Measurements from ENCODE around the gene AFG1L. TPM values are rescaled to one million over a fixed set of nuclear protein-coding genes. Genes with fewer than 3 reads are reported as not detected.

AFG1L gene
- total RNA-seq, 4 donors from 2014 or later, result 6.7 to 8.6 (median 7.4) TPM

DNA sequence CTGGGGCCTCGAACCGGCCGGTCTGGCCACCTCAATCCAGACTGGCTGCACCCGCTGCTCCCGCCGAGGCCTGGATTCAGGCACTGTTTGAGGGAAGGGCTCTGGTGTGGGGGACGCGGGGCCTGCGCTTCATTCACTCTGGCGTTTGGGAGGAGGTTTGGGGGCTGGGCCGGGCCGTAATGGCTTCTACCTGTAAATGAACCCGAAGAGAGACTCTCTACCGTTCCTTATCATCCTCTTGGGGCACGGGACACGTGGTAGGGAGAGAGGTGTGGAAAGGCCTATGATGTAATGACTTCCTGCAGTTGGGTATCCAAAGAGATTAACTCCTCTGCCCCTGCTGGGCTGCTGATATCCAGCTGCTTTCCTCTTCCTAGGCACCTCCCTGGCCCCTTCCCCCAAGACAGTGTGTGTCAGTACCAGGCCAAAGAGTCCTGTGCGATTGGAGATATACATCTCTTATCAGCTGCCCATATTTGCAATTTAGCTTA lies 267.7 kb downstream of the AFG1L start:
- 23 to 34% methylated on average over 10 to 12 of the region's 17 CpGs for WGBS, 2 donors
- DNase-seq, result peak; percentile 48 to 60
- intact Hi-C loops (cut with DNase I), result loop anchor here (5.0 to 10.0 kb wide), 2 partner anchors 102 to 220 kb away; no protein-coding TSS in a partner anchor
- H3K27me3 ChIP-seq, result no peaks in the 10 kb centered on the region
- peak overlapping the region; percentile 60 to 96 (median 77) for H3K4me3 ChIP-seq (replicated peaks in 1 of 3)
- TF ChIP-seq POLR2A (IDR thresholded peaks at IDR 0.05), result peak in 1 of 2 donors; percentile 50
- TF ChIP-seq, protein P1, sequence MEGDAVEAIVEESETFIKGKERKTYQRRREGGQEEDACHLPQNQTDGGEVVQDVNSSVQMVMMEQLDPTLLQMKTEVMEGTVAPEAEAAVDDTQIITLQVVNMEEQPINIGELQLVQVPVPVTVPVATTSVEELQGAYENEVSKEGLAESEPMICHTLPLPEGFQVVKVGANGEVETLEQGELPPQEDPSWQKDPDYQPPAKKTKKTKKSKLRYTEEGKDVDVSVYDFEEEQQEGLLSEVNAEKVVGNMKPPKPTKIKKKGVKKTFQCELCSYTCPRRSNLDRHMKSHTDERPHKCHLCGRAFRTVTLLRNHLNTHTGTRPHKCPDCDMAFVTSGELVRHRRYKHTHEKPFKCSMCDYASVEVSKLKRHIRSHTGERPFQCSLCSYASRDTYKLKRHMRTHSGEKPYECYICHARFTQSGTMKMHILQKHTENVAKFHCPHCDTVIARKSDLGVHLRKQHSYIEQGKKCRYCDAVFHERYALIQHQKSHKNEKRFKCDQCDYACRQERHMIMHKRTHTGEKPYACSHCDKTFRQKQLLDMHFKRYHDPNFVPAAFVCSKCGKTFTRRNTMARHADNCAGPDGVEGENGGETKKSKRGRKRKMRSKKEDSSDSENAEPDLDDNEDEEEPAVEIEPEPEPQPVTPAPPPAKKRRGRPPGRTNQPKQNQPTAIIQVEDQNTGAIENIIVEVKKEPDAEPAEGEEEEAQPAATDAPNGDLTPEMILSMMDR (IDR thresholded peaks at IDR 0.05), result no peak
- H3K4me1 ChIP-seq, result peaks cover 41 to 46% of the 10 kb centered on the region in 2 donors
- no peaks in the 10 kb centered on the region for H3K9me3 ChIP-seq
- peaks cover 6 to 12% of the 10 kb centered on the region in 2 donors for H3K36me3 ChIP-seq
- peak overlapping the region; percentile 70 to 100 (median 99) for H3K27ac ChIP-seq

DNA sequence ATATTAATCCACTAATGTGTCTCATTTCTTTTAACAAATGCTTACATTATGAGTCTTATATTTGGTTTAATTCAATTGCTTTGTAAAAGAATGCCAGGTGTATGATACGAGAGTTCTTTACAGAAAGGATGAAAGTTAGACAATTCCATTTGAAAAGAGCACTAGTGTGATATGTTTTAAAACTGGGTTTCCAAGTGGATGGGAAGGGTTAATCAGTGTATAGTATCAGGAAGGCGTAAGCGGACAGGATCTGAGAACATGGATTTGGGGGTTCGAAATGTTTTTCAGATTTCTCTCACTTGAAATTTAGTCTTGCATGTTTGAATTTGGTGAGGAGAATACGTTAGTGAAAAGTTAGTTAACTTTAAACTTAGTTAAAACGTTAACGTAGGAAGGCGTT lies 268.4 kb downstream of the AFG1L start:
- Histone ChIP-seq H3K4me1 (peaks cover 45 to 46% of the 10 kb centered on the region in 2 donors), H3K27ac (peak overlapping the region in 2 of 3 donors; percentile 99 to 100), H3K27me3 (no peaks in the 10 kb centered on the region), H3K36me3 (peaks cover 6 to 13% of the 10 kb centered on the region in 2 donors), H3K9me3 (no peaks in the 10 kb centered on the region), H3K4me3 (replicated peaks in 1 of 3) (peak overlapping the region in 1 of 3 donors; percentile 96)
- TF ChIP-seq, protein P1 (IDR thresholded peaks at IDR 0.05), result no peak
- TF ChIP-seq POLR2A (IDR thresholded peaks at IDR 0.05), result no peak
- intact Hi-C loops (cut with DNase I), result loop anchor here (5.0 to 10.0 kb wide), 2 partner anchors 102 to 219 kb away; no protein-coding TSS in a partner anchor
- 85 to 88% methylated on average over 8 of the region's 8 CpGs for WGBS, 2 donors
- DNase-seq, result no peak

DNA sequence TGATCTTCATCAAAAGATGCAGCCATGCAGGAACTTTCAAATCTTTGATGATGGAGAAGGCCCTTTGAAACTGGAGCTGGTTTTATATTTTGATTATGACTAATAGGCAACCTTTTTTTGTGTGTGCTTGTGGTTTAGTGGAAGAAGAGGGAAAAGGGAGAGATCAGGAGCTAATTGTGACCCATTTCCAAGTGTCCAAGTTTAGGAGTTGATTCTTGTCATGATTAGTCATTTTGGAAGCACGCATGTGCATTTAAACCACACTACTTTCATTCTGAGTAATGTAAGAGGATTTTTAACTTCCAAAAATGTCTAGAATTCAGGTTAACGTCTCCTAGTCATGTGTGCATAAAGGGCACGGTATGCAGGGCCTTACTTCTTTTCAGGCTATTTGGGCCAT lies 269.3 kb downstream of the AFG1L start:
- Histone ChIP-seq H3K36me3 (peaks cover 6 to 13% of the 10 kb centered on the region in 2 donors), H3K27ac (peak overlapping the region; percentile 14 to 68 (median 47)), H3K9me3 (no peaks in the 10 kb centered on the region), H3K4me1 (peaks cover 46 to 53% of the 10 kb centered on the region in 2 donors), H3K27me3 (no peaks in the 10 kb centered on the region), H3K4me3 (replicated peaks in 1 of 3) (no peak overlapping the region)
- no peak for DNase-seq
- WGBS, 2 donors, result 48 to 72% methylated on average over 3 of the region's 3 CpGs
- no peak for TF ChIP-seq POLR2A (IDR thresholded peaks at IDR 0.05)
- intact Hi-C loops (cut with DNase I), result loop anchor here (5.0 to 10.0 kb wide), 2 partner anchors 101 to 218 kb away; no protein-coding TSS in a partner anchor

DNA sequence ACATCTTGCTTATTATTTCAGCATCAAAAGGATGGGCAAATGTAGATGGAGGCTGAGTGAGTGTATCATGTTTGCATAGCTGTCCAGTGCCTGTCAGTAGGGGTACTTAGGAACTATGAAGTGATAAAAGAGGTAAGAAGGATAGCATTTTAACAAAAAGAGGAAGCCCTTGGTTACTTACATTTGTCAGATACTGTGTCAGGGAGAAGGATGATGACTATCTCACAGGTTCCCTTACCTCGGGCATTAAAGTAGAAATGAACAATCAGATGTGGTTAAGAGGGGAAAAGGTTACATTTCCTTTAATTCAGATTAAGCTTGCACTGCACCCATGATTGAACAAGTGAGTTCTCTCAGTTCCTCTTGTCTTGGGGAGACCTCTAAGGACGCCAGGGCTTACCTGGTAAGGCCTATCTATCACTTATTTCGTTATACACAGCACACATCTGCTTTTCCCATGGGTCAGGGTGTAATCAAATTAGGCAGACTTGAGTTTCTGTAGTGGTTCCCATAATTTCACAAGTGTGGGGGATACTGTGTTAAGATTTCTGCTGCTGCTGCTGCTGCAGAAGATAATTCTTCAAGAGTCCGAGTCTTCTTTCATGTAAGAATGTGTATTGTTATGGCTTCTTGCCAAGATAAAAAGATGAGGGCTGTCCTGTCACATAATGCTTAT lies 270.4 kb downstream of the AFG1L start:
- Histone ChIP-seq H3K4me3 (replicated peaks in 1 of 3) (no peak overlapping the region), H3K36me3 (peaks cover 12 to 22% of the 10 kb centered on the region in 2 donors), H3K4me1 (peaks cover 46 to 55% of the 10 kb centered on the region in 2 donors), H3K27ac (peak overlapping the region; percentile 45 to 68 (median 47)), H3K9me3 (no peaks in the 10 kb centered on the region), H3K27me3 (no peaks in the 10 kb centered on the region)
- intact Hi-C loops (cut with DNase I), result loop anchor here (10.0 kb wide), 1 partner anchor 100 kb away; no protein-coding TSS in a partner anchor
- DNase-seq, result no peak
- TF ChIP-seq, protein P1 (IDR thresholded peaks at IDR 0.05), result no peak
- no peak for TF ChIP-seq POLR2A (IDR thresholded peaks at IDR 0.05)
- 53 to 58% methylated on average over 4 of the region's 4 CpGs for WGBS, 2 donors

DNA sequence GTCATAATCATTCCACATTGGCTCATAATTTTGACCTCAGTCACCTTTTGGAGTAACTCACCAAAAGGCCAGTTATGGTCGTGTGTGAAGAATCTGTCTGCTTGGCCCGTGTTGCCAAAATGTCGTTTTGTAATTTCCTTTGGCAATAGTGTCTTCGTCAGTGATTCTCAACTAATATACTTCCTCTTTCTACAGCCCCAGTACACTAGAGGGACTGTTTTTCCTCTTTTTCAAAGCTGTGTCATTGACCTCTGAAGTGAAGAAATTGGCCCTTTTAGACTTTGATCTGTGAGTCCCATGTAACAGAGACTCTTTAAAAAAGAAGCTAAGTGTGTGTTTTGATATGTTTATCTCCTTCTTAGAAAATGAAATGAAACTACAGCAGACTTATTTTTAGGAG lies 271.0 kb downstream of the AFG1L start:
- H3K9me3 ChIP-seq, result no peaks in the 10 kb centered on the region
- H3K36me3 ChIP-seq, result peaks cover 18 to 26% of the 10 kb centered on the region in 2 donors
- 57 to 70% methylated on average over 4 of the region's 4 CpGs for WGBS, 2 donors
- H3K27me3 ChIP-seq, result no peaks in the 10 kb centered on the region
- intact Hi-C loops (cut with DNase I), result loop anchor here (10.0 kb wide), 1 partner anchor 99 kb away; no protein-coding TSS in a partner anchor
- H3K27ac ChIP-seq, result peak overlapping the region; percentile 5 to 68 (median 47)
- TF ChIP-seq, protein P1 (IDR thresholded peaks at IDR 0.05), result peak in 2 of 6 experiments; percentile 19 to 23
- TF ChIP-seq POLR2A (IDR thresholded peaks at IDR 0.05), result no peak
- H3K4me1 ChIP-seq, result peaks cover 46 to 55% of the 10 kb centered on the region in 2 donors
- H3K4me3 ChIP-seq (replicated peaks in 1 of 3), result no peak overlapping the region
- DNase-seq, result peak in 1 of 2 donors; percentile 25
